ENCODE data around the gene OR4D11. TPM values are rescaled to one million over a fixed set of nuclear protein-coding genes. Genes with fewer than 3 reads are reported as not detected.

Gene OR4D11
- total and polyA plus RNA-seq, 2 donors (not counting 3 experiments of a cell fraction or from before 2014, with no cell fraction given): not detected

- Histone ChIP-seq H3K9me3 (replicated peaks; ENCODE audit: control insufficient read depth, insufficient read depth, low read length) (no peaks in the 10 kb centered on the region), H3K4me1 (ENCODE audit: control insufficient read depth, extremely low read depth, insufficient read depth, low read length) (peaks cover 7% of the 10 kb centered on the region), H3K9ac (replicated peaks; ENCODE audit: extremely low read depth, insufficient read depth, low read length) (no peak overlapping the region), H4K20me1 (replicated peaks; ENCODE audit: control insufficient read depth, extremely low read depth, insufficient read depth, low read length) (no peaks in the 10 kb centered on the region), H2AFZ (ENCODE audit: low read depth, low read length) (no peak overlapping the region), H3K4me2 (ENCODE audit: insufficient read depth, low read length) (no peak overlapping the region), H3K4me3 (replicated peaks in 1 of 3; ENCODE audit: insufficient read depth in 1 of 3, low read depth in 1 of 3, low read length in 3 of 3) (no peak overlapping the region), H3K27me3 (ENCODE audit: control insufficient read depth in 2 of 2, insufficient read depth in 2 of 2, low read length in 2 of 2) (no peaks in the 10 kb centered on the region), H3K79me2 (ENCODE audit: control insufficient read depth, insufficient read depth, low read length) (no peaks in the 10 kb centered on the region), H3K9me1 (replicated peaks; ENCODE audit: control insufficient read depth, extremely low read depth, insufficient read depth, low read length) (no peaks in the 10 kb centered on the region), H3K27ac (ENCODE audit: insufficient read depth, low read depth, low read length) (no peak overlapping the region), H3K36me3 (ENCODE audit: control insufficient read depth in 2 of 2, extremely low read depth in 1 of 2, insufficient read depth in 2 of 2, low read length in 2 of 2) (no peaks in the 10 kb centered on the region)
- FAIRE-seq (no peak), DNase-seq (ENCODE audit: low read depth, low spot score) (no peak)
- dilution Hi-C loops (cut with MboI; ENCODE audit: extremely low pct_ligation_motif_present, low sequenced_read_pairs) (no loop called here), intact Hi-C loops (cut with micrococcal nuclease) (loop anchor here (2.0 kb wide), 1 partner anchor 27 kb away; no protein-coding TSS in a partner anchor)
- no peak for TF ChIP-seq MAX (IDR thresholded peaks at IDR 0.05; ENCODE audit: insufficient read depth, insufficient read length)
- no peak for TF ChIP-seq CTCF (IDR thresholded peaks at IDR 0.05; ENCODE audit: extremely low read depth in 1 of 2, insufficient read depth in 1 of 2, low read depth in 1 of 2, low read length in 2 of 2)
- TF ChIP-seq POLR2A (IDR thresholded peaks at IDR 0.05; ENCODE audit: low read depth, low read length): no peak
- TF ChIP-seq JUN (IDR thresholded peaks at IDR 0.05; ENCODE audit: borderline replicate concordance, insufficient read depth, insufficient read length, low read depth): no peak
- TF ChIP-seq MYC (IDR thresholded peaks at IDR 0.05; ENCODE audit: low read depth, low read length): no peak
- TF ChIP-seq POLR2AphosphoS5 (IDR thresholded peaks at IDR 0.05; ENCODE audit: insufficient read depth, low read depth, low read length): no peak
- no peak for TF ChIP-seq EZH2 (IDR thresholded peaks at IDR 0.05; ENCODE audit: borderline replicate concordance, low read depth, low read length, severe bottlenecking)
- no peak for TF ChIP-seq GATA2 (IDR thresholded peaks at IDR 0.05; ENCODE audit: insufficient read depth, insufficient read length, low read depth, low read length)
- TF ChIP-seq FOS (IDR thresholded peaks at IDR 0.05; ENCODE audit: borderline replicate concordance, insufficient read depth, low read length): no peak
- CTCF ChIA-PET: no interaction called here
- BruUV-seq (replicated peaks): no TSS peak
- POLR2A ChIA-PET: no interaction called here
Observed at GRCh38 chr11:59459916-59460315, 43.5 kb upstream of the OR4D11 start.
